Fibroblast of skin of left quadriceps (primary cell): ENCODE measurements around the gene DDX50.
"Not testable (repeated sequence)": the region's sequence is repeated elsewhere in the genome, so short reads cannot be mapped to it uniquely, and the experiment has no call there.

Experiments
- DNase-seq, 2 experiments: peaks; one replicate each; pipeline ENCODE4 v3.0.0-alpha.2; 2013; ENCODE audit warnings: low read depth in 2 of 2

Gene DDX50, protein sequence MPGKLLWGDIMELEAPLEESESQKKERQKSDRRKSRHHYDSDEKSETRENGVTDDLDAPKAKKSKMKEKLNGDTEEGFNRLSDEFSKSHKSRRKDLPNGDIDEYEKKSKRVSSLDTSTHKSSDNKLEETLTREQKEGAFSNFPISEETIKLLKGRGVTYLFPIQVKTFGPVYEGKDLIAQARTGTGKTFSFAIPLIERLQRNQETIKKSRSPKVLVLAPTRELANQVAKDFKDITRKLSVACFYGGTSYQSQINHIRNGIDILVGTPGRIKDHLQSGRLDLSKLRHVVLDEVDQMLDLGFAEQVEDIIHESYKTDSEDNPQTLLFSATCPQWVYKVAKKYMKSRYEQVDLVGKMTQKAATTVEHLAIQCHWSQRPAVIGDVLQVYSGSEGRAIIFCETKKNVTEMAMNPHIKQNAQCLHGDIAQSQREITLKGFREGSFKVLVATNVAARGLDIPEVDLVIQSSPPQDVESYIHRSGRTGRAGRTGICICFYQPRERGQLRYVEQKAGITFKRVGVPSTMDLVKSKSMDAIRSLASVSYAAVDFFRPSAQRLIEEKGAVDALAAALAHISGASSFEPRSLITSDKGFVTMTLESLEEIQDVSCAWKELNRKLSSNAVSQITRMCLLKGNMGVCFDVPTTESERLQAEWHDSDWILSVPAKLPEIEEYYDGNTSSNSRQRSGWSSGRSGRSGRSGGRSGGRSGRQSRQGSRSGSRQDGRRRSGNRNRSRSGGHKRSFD

DNA sequence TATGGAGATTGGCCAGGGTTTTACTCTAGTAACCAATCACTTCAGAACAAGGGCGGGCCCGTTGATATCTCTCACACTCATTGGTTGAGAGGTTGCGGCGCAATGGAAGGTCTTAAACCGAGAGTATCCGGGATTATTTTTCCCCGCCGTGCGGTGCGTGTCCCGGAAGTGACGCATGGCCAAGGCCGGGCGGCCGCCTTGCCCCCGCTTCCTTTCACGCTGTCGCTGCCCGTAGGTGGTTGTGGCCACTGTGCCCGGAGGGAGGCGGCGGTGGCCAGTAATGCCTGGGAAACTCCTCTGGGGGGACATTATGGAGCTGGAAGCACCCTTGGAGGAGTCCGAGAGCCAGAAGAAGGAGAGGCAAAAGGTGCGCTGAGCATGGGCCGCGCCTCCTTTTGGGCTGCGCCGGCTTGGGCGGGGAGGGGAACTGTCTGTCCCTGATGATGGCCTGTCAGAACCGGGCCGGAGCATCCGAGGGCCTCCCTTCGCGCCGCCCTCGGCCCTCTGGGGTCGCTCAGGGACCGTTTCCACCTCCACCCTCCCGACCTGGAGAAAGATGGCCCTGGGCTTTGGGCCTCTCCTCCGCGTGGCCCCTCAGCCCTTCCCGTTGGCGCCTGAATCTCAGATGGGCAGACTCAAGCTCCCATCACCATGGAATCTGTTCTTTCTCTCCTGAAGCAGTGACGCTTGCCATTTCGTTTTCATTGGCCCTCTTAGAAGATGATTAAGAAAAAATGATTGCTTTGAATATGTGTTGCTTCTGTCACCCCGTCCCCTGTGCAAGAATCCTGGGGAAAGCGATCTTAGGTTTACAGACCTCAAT lies at the start of gene DDX50:
Gene DDX50 (plus strand): TSS at position 211 of the 823 bp plus-strand sequence. CDS start 70 bp downstream, at position 281.
- peak; percentile 99 for DNase-seq

DNA sequence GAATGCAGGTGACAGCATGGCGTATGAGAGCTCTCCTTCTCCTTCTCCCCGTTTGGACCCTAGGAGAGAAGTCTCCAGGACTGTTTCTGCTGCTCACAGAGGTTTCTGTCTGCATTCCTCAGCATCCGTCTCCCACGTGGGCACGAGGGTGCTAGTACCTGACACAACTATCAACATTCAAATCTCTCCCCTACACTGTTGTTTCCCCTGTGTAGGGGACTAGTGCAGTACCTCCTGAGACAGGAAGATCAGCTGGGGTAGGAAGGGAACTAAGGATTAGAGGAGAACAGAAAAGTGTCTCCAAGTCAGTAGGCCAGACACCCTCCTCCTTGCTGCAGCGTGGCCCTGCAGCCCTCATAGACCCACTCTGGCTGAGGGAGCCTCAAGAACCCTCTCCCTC lies 44.8 kb upstream of the DDX50 start:
- no peak for DNase-seq

DNA sequence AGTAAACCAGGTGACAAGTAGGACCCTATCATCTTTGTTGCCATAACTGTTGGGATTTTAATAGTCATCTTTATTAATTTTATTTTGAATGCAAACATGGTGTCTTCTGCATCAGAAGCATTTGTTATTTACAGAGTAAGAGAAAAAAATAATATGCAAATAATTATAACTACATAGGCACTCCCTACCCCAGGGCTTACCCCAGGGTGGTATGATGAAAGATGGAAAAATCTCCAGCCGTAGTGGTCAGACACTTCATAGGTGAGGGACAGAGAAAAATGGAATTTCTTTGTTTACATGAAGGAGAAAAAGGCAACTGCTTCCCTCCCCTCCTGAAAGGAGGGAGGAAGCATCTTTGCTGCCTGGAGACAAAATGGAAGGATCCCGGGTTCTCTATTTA lies 44.1 kb upstream of the DDX50 start:
- no peak for DNase-seq

DNA sequence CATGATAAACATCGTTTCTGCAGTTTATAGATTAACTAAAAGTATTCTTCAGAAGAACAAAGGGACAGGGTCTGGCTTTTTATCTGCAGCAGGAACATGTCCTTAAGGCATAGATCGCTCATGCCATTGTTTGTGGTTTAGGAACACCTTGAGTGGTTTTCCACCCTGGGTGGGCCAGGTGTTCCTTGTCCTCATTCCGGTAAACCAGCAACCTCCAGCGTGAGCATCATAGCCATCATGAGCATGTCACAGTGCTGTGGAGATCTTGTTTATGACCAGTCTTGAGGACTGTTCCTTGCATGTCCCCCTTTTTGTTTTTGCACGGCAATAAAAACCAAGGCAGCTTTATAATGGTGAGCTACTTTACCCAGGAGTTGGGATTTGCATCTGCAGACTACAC lies 39.9 kb upstream of the DDX50 start:
- no peak for DNase-seq

DNA sequence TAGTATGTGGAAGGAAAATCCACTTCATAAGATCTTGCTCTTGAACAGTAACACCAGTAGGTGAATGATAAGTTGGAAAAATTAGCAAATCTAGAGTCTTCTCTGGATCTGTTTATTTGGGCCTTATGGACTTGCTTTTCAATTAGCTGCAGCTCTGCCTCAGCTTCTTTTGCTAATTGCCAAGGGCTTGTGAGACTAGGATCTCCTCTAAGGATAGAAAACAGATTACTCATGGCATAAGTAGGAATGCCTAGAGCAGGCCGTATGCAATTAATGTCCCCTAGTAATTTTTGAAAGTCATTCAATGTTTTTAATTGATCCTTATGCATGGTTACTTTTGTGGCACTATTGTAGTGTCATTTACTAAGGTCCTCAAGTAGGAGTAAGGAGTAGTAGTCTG lies 36.5 kb upstream of the DDX50 start:
- DNase-seq = no peak

DNA sequence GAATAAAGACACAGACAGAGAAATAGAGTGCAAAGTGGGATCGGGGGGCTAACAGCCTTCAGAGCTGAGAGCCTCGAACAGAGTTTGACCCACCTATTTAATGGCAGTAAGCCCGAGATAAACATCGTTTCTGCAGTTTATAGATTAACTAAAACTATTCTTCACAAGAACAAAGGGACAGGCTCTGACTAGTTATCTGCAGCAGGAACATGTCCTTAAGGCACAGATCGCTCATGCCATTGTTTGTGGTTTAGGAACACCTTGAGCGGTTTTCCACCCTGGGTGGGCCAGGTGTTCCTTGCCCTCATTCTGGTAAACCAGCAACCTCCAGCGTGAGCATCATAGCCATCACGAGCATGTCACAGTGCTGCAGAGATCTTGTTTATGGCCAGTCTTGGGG lies 32.9 kb upstream of the DDX50 start:
- not testable (repeated sequence) for DNase-seq

DNA sequence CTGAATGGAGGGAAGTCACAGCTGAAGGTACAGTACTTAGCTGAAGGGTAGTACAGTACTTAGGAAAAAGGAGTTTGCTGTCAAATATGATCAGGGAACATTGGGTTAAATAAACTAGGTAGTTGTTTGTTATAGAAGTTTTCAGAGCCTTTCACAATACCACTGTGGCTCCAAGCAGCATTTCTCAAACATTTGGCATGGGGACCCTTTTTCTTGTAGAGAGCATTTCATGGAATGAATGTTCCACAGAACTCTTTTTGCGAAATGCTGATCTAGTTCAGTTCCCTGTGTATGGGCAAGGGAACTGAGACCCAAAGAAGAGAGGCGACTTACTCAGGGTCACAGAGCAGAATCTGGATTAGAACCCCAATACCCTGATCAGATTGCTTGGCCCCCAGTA lies 31.5 kb upstream of the DDX50 start:
- DNase-seq = no peak

DNA sequence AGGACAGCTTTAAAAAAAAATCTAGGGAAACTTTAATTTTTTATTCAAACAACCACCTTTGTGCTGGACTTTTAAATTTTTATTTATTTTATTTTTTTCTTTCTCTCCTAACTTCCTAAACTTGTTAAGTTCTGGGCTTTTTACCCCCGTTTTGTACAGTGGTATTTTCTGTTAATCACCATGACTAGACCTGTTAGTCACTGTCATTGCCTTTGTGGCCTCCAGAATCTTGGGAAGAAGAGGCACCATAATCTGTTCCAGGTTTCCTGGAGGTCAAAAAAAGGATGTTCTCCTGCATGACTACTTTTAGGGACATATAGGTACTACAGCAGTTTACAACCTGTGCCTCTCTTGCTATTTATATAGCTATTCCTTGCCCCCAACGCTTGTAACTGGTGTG lies 31.1 kb upstream of the DDX50 start:
- DNase-seq = no peak

DNA sequence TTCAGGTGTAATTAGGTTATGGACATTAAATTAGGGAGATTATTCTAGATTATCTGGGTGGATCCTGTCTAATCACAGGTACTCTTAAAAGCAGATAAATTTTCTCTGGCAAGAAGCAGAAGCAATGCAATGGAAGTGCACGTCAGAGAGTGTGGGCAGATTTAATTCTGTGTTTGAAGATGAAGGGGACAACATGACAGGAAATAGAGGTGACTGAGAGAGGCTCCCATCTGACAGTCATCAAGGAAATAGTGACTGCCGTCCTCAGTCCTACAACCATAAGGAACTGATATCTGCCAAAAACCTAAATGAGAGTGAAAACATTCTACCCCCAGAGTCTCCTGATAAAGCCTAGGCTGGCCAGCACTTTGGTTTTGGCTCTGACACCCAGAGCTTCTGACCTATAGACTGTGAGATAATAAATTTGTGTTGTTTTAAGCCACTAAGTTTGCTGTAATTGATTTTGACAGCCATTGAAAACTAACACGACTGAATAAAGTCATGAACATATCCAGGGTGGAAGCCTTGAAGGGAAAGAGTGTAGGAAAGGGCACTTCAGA lies 30.5 kb upstream of the DDX50 start:
- no peak for DNase-seq

DNA sequence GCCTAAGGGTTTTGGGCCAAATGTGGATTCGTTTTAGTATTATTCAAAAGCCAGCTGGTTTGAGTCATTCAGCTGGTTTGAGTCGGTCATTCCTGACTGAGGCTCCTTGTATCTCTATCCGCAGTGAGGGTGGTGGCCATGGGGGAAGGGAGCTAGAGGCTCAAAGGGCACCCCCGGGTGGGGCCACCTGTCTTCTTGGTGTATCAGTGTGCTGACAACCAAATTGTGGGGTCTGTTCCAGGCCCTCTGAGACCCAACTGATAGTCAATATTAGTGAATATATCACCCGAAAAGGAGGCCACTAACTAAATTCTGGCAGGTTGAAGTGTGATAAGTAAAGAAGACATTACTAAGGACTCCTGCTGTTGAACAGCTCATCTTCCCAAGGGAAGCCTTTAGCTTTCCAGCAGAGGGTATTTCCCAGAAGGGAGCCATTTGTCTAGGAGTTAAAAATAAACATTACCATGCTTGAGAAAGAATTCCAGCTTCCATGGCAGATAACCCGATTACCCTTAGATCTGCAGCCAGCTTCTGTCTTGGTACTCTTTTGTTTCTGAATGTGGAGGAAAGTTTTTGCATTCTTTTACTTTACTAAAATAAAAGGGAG lies 29.9 kb upstream of the DDX50 start:
- DNase-seq = peak; percentile 11 to 20

DNA sequence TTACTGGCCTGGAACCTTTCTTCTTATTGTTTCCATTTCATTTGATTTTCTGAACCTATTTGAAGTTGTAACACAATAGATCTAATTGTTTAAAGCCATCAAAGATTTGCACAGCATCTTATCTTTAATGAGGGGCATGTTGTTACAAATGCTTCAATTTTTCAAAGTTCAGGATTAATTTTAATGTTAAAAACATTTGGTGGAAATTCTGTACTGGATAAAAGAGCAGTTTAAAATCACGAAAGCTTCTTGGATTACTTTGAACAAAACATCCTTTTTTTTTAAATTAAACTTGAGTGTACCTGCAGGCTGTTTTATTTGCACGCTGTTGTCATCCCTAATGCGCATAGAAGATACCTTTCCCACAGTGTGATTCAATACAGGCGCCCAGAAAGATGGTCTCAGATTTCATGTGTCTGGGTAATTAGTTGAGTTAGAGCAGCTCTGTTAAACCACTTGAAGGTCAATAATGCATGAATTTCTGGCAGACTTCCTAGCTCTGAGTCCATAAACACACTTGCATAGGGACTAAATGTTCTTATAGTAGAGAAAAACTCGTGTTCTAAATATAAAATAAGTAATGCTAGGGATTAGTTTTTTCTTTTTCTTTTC lies 29.3 kb upstream of the DDX50 start:
- DNase-seq = peak; percentile 78 to 80

DNA sequence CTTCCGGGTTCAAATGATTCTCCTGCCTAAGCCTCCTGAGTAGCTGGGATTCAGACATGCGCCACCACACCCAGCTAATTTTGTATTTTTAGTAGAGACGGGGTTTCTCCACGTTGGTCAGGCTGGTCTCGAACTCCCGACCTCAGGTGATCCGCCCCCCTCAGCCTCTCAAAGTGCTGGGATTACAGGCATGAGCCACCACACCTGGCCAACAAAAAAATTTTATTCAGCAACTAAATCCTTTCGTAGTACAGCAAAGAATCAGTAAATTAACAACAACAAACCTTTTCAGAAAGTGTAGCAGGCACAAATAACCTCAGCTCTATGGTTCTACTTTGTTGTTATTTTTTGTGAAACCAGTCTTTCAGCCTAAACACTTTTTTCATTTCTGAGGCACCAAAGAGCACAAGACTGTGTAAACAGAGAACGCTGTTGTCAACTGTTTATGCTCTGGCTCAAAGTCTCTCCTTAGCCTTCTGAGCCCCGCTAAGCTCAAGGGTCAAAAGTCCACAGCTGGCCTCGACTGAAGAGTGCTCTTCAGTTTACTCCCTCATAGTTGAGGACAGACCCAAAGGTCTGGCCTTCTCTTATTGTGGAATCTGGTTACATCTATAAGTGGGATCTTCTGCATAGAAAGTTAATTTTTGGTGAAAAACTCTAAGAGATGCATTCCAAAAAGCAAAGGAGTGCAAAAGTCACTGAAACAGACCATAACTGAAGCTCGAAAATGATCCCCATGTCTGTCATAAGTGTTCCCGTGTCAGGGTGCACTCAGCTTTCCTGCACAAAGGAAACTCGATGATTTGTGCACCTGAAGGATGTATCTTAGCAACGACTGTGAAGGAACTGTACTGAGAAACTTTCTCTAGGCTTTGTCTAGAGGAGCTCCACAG lies 24.6 kb upstream of the DDX50 start:
- no peak for DNase-seq

DNA sequence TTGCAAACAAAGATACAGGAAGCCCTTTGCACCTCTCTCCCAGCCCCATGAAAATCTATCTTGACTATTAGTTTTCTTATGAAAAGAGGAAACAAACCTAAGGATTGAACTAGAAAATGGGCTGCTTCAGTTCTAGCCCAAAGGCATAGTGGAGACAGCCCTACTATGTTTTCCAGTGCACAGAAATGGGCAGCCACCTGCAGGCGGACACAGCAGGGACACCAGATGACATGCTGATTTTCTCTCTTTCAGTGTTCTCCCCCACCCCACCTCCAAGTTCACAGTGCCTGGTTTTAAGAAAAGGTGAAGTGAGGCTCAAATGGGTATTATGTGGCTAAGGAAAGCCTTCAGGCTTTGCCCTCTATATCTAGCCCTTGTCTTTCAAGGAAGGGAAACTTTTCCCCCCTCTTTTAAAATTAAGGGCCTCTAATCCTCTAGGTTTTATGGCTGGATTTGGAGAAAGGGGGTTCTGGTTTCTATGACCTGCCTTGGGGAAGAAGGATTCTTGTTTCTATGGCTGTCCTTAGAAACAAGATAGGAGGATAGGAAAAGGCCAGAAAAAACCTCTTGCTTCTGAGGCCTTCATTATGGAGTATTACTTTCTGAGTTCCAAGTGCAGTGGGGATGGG lies 23.5 kb upstream of the DDX50 start:
- DNase-seq = no peak

DNA sequence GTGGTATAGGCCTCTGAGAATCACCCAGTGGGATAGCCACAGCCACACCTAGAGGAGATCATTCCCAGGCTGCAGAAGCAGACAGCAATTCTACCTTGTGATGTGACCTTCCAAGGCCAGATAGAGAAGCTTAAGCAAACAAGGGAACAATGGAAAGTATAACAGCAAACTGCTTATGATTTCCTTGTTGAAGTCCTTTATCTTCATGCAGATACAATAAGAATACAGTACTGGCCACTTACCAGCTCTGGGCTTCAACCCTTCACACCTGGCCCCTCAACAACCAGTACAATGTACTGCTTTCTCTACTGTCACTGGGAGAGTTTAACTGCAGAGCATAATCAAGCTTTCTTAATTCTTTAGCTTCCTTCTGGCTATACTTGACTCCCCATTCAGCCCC lies 22.6 kb upstream of the DDX50 start:
- DNase-seq = no peak

DNA sequence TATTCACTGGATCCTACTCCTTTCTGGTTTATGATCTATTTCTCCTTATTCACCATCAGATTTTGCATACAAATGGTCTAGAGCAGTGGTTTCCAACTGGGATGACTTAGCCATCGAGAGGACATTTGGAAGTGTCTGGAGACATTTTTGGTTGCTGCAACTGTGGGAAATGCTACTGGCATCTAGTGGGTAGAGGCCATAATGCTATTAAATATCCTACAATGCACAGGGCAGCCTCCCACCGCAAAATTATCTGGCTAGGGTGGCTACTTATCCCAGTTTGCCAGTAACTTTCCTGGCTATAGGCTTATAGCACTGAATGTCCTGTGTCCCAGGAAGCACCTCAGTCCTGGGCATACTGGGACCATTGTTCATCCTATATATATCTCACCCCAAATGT lies 21.5 kb upstream of the DDX50 start:
- DNase-seq = no peak

DNA sequence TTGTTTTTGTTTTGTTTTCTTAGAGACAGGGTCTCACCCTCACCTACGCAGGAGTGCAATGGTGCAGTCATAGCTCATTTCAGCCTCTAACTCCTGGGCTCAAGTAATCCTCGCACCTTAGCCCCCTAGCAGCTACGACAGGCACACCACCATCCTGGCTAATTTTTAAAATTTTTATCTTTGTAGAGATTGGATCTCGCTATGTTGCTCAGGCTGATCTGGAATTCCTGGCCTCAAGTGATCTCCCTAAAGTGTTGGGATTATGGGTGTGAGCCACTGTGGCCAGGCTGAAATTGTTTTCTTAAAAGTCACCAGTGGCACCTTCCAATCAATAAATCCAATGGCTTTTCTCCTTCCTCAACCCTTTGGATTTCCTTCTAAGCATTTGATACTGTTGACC lies 20.9 kb upstream of the DDX50 start:
- no peak for DNase-seq

DNA sequence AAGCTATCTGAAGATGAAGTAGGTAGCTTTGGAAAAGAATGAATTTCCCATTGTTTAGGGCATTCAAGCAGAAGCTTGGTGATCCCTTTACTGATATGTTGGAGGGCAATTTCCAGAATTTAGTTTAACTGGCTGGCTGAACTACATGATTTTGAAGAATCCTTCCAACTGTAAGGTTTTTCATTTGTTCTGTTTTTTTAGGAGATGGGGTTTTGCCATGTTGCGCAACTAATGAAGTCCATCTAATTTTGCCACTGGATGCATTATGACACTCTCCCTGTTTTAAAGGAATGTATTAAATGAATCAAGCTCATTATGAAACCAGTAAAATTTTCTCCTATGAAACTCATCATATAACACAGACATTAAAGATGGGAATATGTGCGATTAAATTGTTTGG lies 6.1 kb upstream of the DDX50 start:
- DNase-seq = no peak

DNA sequence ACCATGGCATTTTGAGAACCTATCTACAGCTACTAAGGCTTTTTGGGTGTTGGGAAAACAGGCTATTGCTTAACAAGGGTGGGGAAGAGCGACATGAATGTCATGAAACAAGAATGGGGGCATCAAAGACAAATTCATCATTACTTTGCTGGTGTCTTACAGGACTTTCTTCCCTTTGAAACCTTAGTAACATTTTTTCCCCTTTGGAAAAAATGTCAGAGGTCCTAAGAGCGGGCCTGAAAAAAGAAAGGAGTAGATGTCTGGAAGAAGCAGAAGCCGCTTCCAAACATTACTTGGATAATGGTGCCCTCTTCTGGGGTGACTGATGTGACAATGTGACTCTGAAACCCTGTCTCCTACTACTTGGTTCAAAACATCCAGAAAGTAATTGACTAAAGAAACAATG lies 3.8 kb upstream of the DDX50 start:
- peak; percentile 40 to 48 for DNase-seq

DNA sequence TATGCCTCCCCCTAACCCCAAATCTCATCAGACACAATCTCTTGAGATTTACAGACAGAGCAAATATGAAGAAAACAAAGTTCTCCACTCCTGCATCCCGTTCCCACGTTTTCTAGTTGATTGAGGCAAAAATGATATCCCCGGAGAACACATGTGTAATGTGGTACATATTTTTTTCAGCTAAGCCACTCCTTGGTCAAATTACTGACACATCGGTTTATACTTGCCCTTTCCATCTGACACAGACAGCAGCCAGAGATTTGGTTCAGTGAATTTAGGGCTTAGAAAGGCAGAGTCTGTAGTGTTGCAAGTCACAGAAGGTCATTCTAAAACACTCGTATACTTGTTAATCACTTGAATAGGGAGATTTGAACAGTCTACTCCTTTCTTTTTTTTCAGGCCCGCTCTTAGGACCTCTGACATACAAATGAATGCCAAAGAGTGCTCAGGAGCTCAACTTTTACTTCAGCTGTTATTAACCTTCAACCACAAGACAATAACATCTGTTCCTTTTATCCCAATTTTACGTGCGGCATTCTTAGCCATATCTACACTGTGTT lies 1.8 kb upstream of the DDX50 start:
- DNase-seq = no peak
